Stimulated activated CD8-positive, alpha-beta memory T cell treated with anti-CD3 and anti-CD28 coated beads, Interleukin-7, amount 100 ng/mL, for 24 hours (primary cell): ENCODE measurements around the gene PDE12.
A peak's percentile ranks its signal among the peaks of the same experiment; 100 is the strongest.
"Not testable (repeated sequence)": the region's sequence is repeated elsewhere in the genome, so short reads cannot be mapped to it uniquely, and the experiment has no call there.

ENCODE experiments used
- DNase-seq: peaks from one replicate; pipeline ENCODE4 v3.0.0-alpha.2; 2020; ENCODE audit warnings: low read depth

The PDE12 gene

DNA sequence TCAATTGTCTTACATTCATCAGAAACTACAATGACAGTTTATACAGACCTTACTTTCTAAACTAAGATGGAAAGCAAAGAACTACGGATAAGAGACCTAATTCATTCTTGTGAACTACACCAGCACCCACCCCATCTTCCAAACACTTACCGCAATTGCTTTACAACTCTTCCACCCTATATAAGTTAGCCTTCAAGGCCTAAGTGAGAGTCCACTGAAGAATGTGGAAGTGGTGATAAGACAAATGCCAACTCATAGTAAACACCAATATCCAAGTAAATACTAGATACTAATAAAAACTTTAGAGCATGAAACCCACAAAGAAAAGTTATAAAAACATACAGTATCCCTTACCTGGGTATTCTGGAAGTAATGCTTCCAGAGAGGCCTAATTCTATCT, 27.5 kb downstream of the PDE12 start:
- no peak for DNase-seq

DNA sequence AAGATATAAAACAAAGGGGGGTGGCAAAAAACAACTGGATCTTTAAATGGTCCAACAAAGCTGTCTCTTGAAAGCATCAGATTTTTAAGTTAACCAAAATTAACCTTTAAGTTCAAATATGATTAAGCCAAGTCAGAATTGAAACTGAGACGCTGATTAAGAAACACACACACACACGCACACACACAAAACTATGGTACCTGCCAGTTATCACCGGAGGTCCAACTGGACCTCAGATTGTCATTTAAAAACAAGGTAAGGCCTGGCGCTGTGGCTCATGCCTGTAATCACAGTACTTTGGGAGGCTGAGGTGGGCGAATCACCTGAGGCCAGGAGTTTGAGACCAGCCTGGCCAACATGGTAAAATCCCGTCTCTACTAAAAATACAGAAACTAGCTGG, 30.7 kb downstream of the PDE12 start:
- DNase-seq = no peak

DNA sequence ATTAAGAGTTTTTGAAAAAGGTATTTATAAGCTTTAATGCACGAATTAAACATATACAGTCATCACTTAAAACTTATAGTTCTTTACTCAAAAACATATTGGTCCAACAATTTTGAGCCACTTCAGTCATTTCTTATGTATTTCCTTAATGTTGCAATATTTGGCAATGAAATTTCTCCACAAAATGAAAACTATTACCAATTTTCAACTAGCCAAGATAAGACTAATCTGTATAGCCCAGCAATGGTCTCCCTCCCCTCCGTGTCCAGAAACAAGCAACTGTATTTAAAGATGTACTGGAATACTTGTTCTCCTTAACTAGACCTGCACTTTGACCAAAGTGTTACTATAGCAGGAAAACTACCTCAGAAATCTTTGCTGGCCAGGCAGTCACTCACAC, 31.8 kb downstream of the PDE12 start:
- DNase-seq = no peak

DNA sequence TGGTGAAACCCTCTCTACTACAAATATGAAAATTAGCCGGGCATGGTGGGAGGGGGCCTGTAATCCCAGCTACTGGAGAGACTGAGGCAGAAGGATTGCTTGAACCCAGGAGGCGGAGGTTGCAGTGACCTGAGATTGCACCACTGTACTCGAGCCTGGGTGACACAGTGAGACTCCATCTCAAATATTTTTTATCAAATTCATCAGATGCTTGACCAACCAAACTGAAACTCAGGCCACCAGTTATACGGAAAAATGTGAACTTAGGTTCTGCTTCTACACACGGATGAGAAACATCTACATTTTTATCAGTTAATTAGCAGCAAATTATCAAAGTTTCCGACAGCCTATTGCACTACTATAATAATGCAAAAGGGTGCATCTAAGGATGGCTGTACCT, 36.2 kb downstream of the PDE12 start:
- DNase-seq = no peak

GRCh38 chr3:57594144-57594543, 38.1 kb downstream of the PDE12 start:
- no peak for DNase-seq

DNA sequence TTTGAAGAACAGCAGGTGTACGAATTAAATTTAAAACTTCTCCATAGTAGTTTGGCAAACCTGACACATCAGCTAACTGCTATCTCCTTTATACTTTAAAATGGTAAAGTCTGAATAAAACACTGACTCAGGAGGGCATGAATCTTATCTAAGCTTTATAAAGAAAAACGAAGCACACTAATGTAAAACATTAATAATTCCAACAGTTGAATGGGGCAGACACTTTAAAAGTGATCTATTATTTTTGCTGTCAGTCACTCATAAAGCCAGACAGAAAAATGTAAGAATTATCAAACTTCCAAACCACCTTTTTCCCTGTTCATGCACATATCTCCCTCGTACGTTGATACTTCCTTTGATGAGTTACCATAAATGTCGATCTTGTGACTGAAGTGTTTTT, 38.5 kb downstream of the PDE12 start:
- no peak for DNase-seq

DNA sequence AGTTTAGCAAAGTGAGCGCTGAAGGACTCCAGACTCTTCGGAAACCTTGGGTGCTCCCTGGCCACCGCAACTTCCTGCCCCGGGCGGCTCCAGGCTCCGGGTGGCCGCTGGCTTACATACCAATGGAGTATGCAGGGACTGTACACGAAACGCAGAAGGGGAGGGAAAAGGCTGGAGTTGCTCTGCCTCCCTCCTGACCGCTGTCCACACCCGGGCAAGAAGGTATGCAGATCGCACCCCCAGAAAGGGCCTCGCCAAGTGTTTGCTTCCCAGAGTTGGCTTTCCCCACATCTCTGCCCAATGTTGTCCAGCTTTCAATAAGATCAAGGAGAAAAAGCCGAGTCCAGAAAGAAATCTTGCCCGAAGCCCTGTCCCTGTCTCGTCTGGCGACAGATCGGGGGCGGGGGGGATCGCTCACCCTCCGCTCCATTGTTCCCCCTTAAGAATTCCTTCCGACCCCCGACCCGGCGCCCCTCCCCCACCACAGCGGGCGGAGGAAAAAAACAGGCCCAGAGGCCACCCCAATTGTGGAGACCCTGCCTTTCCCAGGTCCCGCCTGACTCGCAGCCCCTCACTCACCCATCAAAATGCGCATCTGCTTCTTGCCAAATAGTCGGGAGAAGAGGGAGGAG, 40.5 kb downstream of the PDE12 start:
- peak; percentile 29 for DNase-seq

- DNase-seq = peak; percentile 96
Measured at GRCh38 chr3:57597127-57597923, 41.3 kb downstream of the PDE12 start, which contains the start of gene ARF4. Gene ARF4 (minus strand): TSS chr3:57597344. CDS start chr3:57597140, 204 bp downstream.

GRCh38 chr3:57598765-57599360, 42.8 kb downstream of the PDE12 start:
- no peak for DNase-seq

DNA sequence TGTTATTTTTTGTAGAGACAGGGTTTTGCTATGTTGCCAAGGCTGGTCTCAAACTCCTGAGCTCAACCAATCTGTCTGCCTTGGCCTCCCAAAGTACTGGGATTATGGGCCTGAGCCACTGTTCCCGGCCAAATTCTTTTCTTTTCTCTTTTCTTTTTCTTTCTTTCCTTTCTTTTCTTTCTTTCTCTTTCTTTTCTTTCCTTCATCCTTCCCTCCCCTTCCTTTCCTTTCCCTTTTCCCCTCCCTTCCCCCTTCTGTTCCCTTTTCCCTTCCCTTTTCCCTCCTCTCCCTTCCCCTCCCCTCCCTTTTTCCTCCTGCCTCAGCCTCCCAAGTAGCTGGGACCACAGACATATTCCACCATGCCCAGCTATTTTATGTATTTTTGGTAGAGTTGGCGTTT, 44.1 kb downstream of the PDE12 start:
- no peak for DNase-seq

GRCh38 chr3:57604971-57605370, 48.9 kb downstream of the PDE12 start:
- no peak for DNase-seq

DNA sequence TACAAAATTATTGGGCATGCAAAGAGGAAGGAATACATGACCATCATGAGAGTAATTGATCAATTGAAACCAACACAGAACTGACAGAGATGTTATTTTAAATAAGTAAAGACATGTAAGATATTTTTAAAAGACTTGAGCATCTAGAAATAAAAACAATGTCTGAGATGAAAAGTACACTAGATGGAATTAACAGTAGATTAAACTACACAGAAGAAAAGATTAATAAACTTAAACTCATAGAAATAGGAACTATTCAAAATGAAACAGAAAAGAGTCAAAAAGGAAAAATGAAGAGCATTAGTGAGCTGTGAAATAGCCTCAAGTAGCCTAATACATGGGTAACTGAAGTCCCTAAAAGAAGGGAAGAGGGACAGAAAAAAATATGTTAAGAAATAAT, 49.6 kb downstream of the PDE12 start:
- no peak for DNase-seq

DNA sequence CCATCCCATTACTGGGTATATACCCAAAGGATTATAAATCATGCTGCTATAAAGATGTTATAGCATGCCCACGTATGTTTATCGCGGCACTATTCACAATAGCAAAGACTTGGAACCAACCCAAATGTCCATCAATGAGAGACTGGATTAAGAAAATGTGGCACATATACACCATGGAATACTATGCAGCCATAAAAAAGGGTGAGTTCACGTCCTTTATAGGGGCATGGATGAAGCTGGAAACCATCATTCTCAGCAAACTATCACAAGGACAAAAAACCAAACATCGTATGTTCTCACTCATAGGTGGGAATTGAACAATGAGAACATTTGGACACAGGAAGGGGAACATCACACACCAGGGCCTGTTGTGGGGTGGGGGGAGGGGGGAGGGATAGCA, 55.8 kb downstream of the PDE12 start:
- DNase-seq = not testable (repeated sequence)

DNA sequence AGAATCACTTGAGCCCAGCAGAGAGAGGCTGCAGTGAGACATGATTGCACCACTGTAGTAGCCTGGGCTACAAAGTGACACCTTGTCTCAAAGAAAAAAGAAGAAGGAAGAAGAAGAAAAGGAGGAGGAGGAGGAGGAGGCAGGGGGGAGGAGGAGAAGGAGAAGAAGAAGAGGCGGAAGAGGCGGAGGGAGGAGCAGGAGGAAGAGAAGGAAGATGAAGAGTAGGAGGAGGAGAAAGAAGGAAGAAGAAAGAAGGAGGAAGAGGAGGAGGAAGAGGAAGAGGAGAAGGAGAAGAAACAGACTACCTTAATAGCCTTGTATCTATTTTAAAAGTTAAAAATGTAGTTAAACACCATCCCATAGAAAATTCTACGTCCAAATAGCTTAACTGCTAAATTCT, 60.2 kb downstream of the PDE12 start:
- DNase-seq = no peak
